H9 (cell line): ENCODE data around the gene HAUS2. TPM values are rescaled to one million over a fixed set of nuclear protein-coding genes. Genes with fewer than 3 reads are reported as not detected.

Experiments
- DNase-seq: peaks from one replicate; pipeline ENCODE4 v3.0.0-alpha.2; 2017
- H2AFZ ChIP-seq: one replicate; pipeline ENCODE4 v1.6.1; 2013; ENCODE audit warnings: mild to moderate bottlenecking, low read length, control low read depth, moderate library complexity
- H2AK5ac ChIP-seq: 2 replicates; pipeline ENCODE4 v1.6.1; 2013; ENCODE audit warnings: low read length, control low read depth, mixed read lengths; ENCODE audit not compliant: insufficient read length
- H2BK120ac ChIP-seq: one replicate; pipeline ENCODE4 v1.6.1; 2013; ENCODE audit warnings: low read depth, mild to moderate bottlenecking, low read length, control low read depth, inconsistent platforms; ENCODE audit not compliant: poor library complexity, severe bottlenecking
- H2BK12ac ChIP-seq: 2 replicates; pipeline ENCODE4 v1.6.1; 2013; ENCODE audit warnings: low read length, control low read depth, mixed read lengths, low read depth; ENCODE audit not compliant: insufficient read length
- H2BK15ac ChIP-seq: 2 replicates; pipeline ENCODE4 v1.6.1; 2013; ENCODE audit warnings: low read depth, low read length, control low read depth
- H2BK20ac ChIP-seq: one replicate; pipeline ENCODE4 v1.6.1; 2013; ENCODE audit warnings: low read depth, mild to moderate bottlenecking, low read length, control low read depth, inconsistent platforms; ENCODE audit not compliant: poor library complexity, severe bottlenecking
- H2BK5ac ChIP-seq: 2 replicates; pipeline ENCODE4 v1.6.1; 2013; ENCODE audit warnings: low read length, control low read depth, mixed read lengths; ENCODE audit not compliant: insufficient read length
- H3K14ac ChIP-seq: 2 replicates; pipeline ENCODE4 v1.6.1; 2013; ENCODE audit warnings: low read length, control low read depth; ENCODE audit not compliant: insufficient read depth
- H3K18ac ChIP-seq: 2 replicates; pipeline ENCODE4 v1.6.1; 2013; ENCODE audit warnings: low read depth, mild to moderate bottlenecking, mixed read lengths, low read length, control low read depth; ENCODE audit not compliant: insufficient read length
- H3K23ac ChIP-seq: 2 replicates; pipeline ENCODE4 v1.6.1; 2013; ENCODE audit warnings: low read length, control low read depth, mixed read lengths, low read depth; ENCODE audit not compliant: insufficient read length
- H3K23me2 ChIP-seq: 2 replicates; pipeline ENCODE4 v1.6.1; 2013; ENCODE audit warnings: low read depth, mild to moderate bottlenecking, mixed read lengths, low read length, control low read depth; ENCODE audit not compliant: insufficient read length, poor library complexity, severe bottlenecking
- H3K27ac ChIP-seq: 2 replicates; pipeline ENCODE4 v1.5.1; 2013; ENCODE audit warnings: low read length, control low read depth, mixed read lengths, low read depth; ENCODE audit not compliant: insufficient read length
- H3K27me3 ChIP-seq: 2 replicates; pipeline ENCODE4 v1.6.1; 2013; ENCODE audit warnings: low read length, control low read depth, inconsistent platforms; ENCODE audit not compliant: insufficient read depth
- H3K4ac ChIP-seq: 2 replicates; pipeline ENCODE4 v1.6.1; 2013; ENCODE audit warnings: low read depth, mild to moderate bottlenecking, control low read depth, inconsistent platforms, low read length, moderate library complexity
- H3K4me1 ChIP-seq: 2 replicates; pipeline ENCODE4 v1.6.1; 2013; ENCODE audit warnings: low read length, control low read depth, inconsistent platforms; ENCODE audit not compliant: insufficient read depth
- H3K4me2 ChIP-seq: 2 replicates; pipeline ENCODE4 v1.6.1; 2013; ENCODE audit warnings: low read length, control low read depth, mixed read lengths; ENCODE audit not compliant: insufficient read length, insufficient read depth
- H3K56ac ChIP-seq: 2 replicates; pipeline ENCODE4 v1.6.1; 2013; ENCODE audit warnings: low read depth, mild to moderate bottlenecking, mixed read lengths, low read length, control low read depth; ENCODE audit not compliant: insufficient read length
- H3K79me1 ChIP-seq: 2 replicates; pipeline ENCODE4 v1.6.1; 2013; ENCODE audit warnings: low read depth, mild to moderate bottlenecking, moderate library complexity, low read length, control low read depth, inconsistent platforms; ENCODE audit not compliant: insufficient read depth, poor library complexity, severe bottlenecking
- H3K79me2 ChIP-seq: 2 replicates; pipeline ENCODE4 v1.6.1; 2013; ENCODE audit warnings: low read length, control low read depth, inconsistent platforms; ENCODE audit not compliant: insufficient read depth
- H3K9ac ChIP-seq: 2 replicates; pipeline ENCODE4 v1.6.1; 2013; ENCODE audit warnings: low read length, control low read depth, mixed read lengths; ENCODE audit not compliant: insufficient read length; ENCODE audit errors: extremely low read depth
- H3K9me3 ChIP-seq: one replicate; pipeline ENCODE4 v1.6.1; 2013; ENCODE audit warnings: low read depth, low read length, inconsistent platforms; ENCODE audit not compliant: control insufficient read depth
- H3T11ph ChIP-seq: one replicate; pipeline ENCODE4 v1.6.1; 2013; ENCODE audit warnings: mild to moderate bottlenecking, low read length, control low read depth, inconsistent platforms
- H4K20me1 ChIP-seq: one replicate; pipeline ENCODE4 v1.6.1; 2013; ENCODE audit not compliant: control insufficient read depth, insufficient read length, insufficient read depth
- H4K5ac ChIP-seq: 2 replicates; pipeline ENCODE4 v1.6.1; 2013; ENCODE audit warnings: low read depth, mild to moderate bottlenecking, mixed read lengths, low read length, control low read depth; ENCODE audit not compliant: insufficient read length
- H4K8ac ChIP-seq: replicated peaks from 2 replicates; pipeline ENCODE4 v1.6.1; 2013; ENCODE audit warnings: low read length, control low read depth, mixed read lengths, low read depth; ENCODE audit not compliant: insufficient read length
- H4K91ac ChIP-seq: 2 replicates; pipeline ENCODE4 v1.6.1; 2013; ENCODE audit warnings: low read depth, mild to moderate bottlenecking, moderate library complexity, mixed read lengths, low read length, control low read depth; ENCODE audit not compliant: insufficient read length
- H3K27ac Mint-ChIP-seq, 3 experiments: 2 replicates in 2 of 3; 3 replicates in 1 of 3; pipeline ENCODE4 v1.8.0; 2020 to 2021; ENCODE audit warnings: mixed read lengths in 3 of 3, mild to moderate bottlenecking in 1 of 3, moderate library complexity in 1 of 3
- H3K27me3 Mint-ChIP-seq: 2 replicates; pipeline ENCODE4 v1.8.0; 2021; ENCODE audit warnings: low read depth, mild to moderate bottlenecking, moderate library complexity, mixed read lengths
- H3K36me3 Mint-ChIP-seq, 3 experiments: 2 replicates in 2 of 3; 3 replicates in 1 of 3; pipeline ENCODE4 v1.8.0; 2020 to 2021; ENCODE audit warnings: low read depth in 3 of 3, mixed read lengths in 3 of 3; ENCODE audit not compliant: insufficient read depth in 1 of 3
- H3K4me1 Mint-ChIP-seq, 2 experiments: 2 replicates each; pipeline ENCODE4 v1.8.0; 2020; ENCODE audit warnings: mixed read lengths in 2 of 2
- H3K4me3 Mint-ChIP-seq, 2 experiments: 2 replicates in 1 of 2; 3 replicates in 1 of 2; pipeline ENCODE4 v1.8.0; 2020 to 2021; ENCODE audit warnings: mild to moderate bottlenecking in 2 of 2, mixed read lengths in 2 of 2, moderate library complexity in 1 of 2
- H3K9me3 Mint-ChIP-seq, 2 experiments: 2 replicates in 1 of 2; 3 replicates in 1 of 2; pipeline ENCODE4 v1.8.0; 2020; ENCODE audit warnings: mild to moderate bottlenecking in 2 of 2, mixed read lengths in 2 of 2, moderate library complexity in 1 of 2
- CTCF ChIP-seq: fragments of 200-600 bp; sonication (generic); conservative IDR thresholded peaks from 3 replicates; pipeline ENCODE4 v1.8.0; 2021; ENCODE audit warnings: antibody characterized with exemption, mild to moderate bottlenecking
- WGBS: extraction: QIAGEN DNeasy Blood & Tissue Kit; methylation state at CpG from one replicate; pipeline ENCODE4 v1.1.7; 2013; ENCODE audit warnings: missing lambda C conversion rate, low lambda C conversion rate, mixed read lengths; ENCODE audit not compliant: insufficient read length; ENCODE audit errors: extremely low coverage; 5-methylcytosine and 5-hydroxymethylcytosine counted together
- total RNA-seq: library from RNA; stranded (reverse); gene quantifications from 2 replicates; pipeline ENCODE4 v1.2.1, GENCODE V29; 2021

The HAUS2 gene
- total RNA-seq, 1 experiment from 2014 or later: 42.5 TPM

- no peak overlapping the region for H2BK15ac ChIP-seq
- no peak for TF ChIP-seq CTCF
- no peak overlapping the region for H3K27ac ChIP-seq
- H3K4ac ChIP-seq: no peak overlapping the region
- no peak overlapping the region for H2BK12ac ChIP-seq
- peaks cover under 1% of the 10 kb centered on the region in 2 experiments; a peak in 3 of 4 replicates for H3K4me1 Mint-ChIP-seq
- no peaks in the 10 kb centered on the region for H4K20me1 ChIP-seq
- no peak overlapping the region for H3T11ph ChIP-seq
- no peak overlapping the region for H3K27ac Mint-ChIP-seq
- no peaks in the 10 kb centered on the region for H3K27me3 Mint-ChIP-seq
- H4K8ac ChIP-seq: no peak overlapping the region
- H3K14ac ChIP-seq: no peak overlapping the region
- no peaks in the 10 kb centered on the region for H3K79me2 ChIP-seq
- no peak overlapping the region for H3K56ac ChIP-seq
- no peaks in the 10 kb centered on the region for H3K27me3 ChIP-seq
- no peaks in the 10 kb centered on the region for H3K4me1 ChIP-seq
- peaks cover 3% of the 10 kb centered on the region for H3K79me1 ChIP-seq
- no peak overlapping the region for H4K5ac ChIP-seq
- H3K36me3 Mint-ChIP-seq: peaks cover 10 to 29% (median 23%) of the 10 kb centered on the region in 3 experiments; a peak in 6 of 7 replicates
- H3K9me3 ChIP-seq: no peaks in the 10 kb centered on the region
- H3K18ac ChIP-seq: no peak overlapping the region
- no CpG with 5 or more reads among the region's 4 CpGs for WGBS
- no peak overlapping the region for H2BK20ac ChIP-seq
- no peaks in the 10 kb centered on the region for H3K23me2 ChIP-seq
- H2BK5ac ChIP-seq: no peak overlapping the region
- no peak overlapping the region for H3K9ac ChIP-seq
- no peak overlapping the region for H2BK120ac ChIP-seq
- no peak overlapping the region for H4K91ac ChIP-seq
- no peak overlapping the region for H3K4me2 ChIP-seq
- H3K4me3 Mint-ChIP-seq: no peak overlapping the region
- no peak overlapping the region for H2AFZ ChIP-seq
- no peaks in the 10 kb centered on the region for H3K9me3 Mint-ChIP-seq
- no peak overlapping the region for H3K23ac ChIP-seq
- no peak overlapping the region for H2AK5ac ChIP-seq
- DNase-seq: no peak
Observed at GRCh38 chr15:42510258-42511006, 38.2 kb upstream of the HAUS2 start.
